HG03066 (cell line): Measurements from ENCODE around the gene MRPL44.

Source experiments
- ATAC-seq: cut with Tn5 transposase; IDR thresholded peaks from one replicate; pipeline ENCODE4 v1.9.1; 2021; ENCODE audit warnings: low read depth; ENCODE audit not compliant: unreplicated experiment

MRPL44 gene

GRCh38 chr2:223957092-223957851 lies at the start of gene MRPL44:
Gene MRPL44 (plus strand): TSS chr2:223957463. CDS start chr2:223957473, 10 bp downstream.
- peak; percentile 88 for ATAC-seq

- ATAC-seq: no peak
Observed at GRCh38 chr2:223908304-223908998, 48.8 kb upstream of the MRPL44 start.

- no peak for ATAC-seq
Observed at GRCh38 chr2:223909001-223909741, 48.1 kb upstream of the MRPL44 start.

- no peak for ATAC-seq
Observed at GRCh38 chr2:223914324-223914723, 42.9 kb upstream of the MRPL44 start.

- ATAC-seq: no peak
Observed at GRCh38 chr2:223915071-223915470, 42.2 kb upstream of the MRPL44 start.

- no peak for ATAC-seq
Observed at GRCh38 chr2:223916181-223916920, 40.9 kb upstream of the MRPL44 start.

GRCh38 chr2:223918671-223919134 lies 38.6 kb upstream of the MRPL44 start:
- no peak for ATAC-seq

GRCh38 chr2:223920109-223920508 lies 37.2 kb upstream of the MRPL44 start:
- ATAC-seq: no peak

GRCh38 chr2:223921204-223921603 lies 36.1 kb upstream of the MRPL44 start:
- no peak for ATAC-seq

GRCh38 chr2:223922308-223922707 lies 35.0 kb upstream of the MRPL44 start:
- no peak for ATAC-seq

GRCh38 chr2:223923976-223924375 lies 33.3 kb upstream of the MRPL44 start:
- no peak for ATAC-seq

GRCh38 chr2:223925106-223925505 lies 32.2 kb upstream of the MRPL44 start:
- no peak for ATAC-seq

- ATAC-seq: no peak
Observed at GRCh38 chr2:223928113-223929006, 28.9 kb upstream of the MRPL44 start.

GRCh38 chr2:223929571-223930102 lies 27.6 kb upstream of the MRPL44 start:
- ATAC-seq: no peak

GRCh38 chr2:223930103-223930976 lies 26.9 kb upstream of the MRPL44 start:
- ATAC-seq: no peak

- ATAC-seq: no peak
Observed at GRCh38 chr2:223932816-223933800, 24.2 kb upstream of the MRPL44 start.

GRCh38 chr2:223934870-223935269 lies 22.4 kb upstream of the MRPL44 start:
- no peak for ATAC-seq
